Neural progenitor cell (in vitro differentiated cells): ENCODE results near the gene MTG1. TPM values are rescaled to one million over a fixed set of nuclear protein-coding genes. Genes with fewer than 3 reads are reported as not detected.
"Not testable (repeated sequence)": the region's sequence is repeated elsewhere in the genome, so short reads cannot be mapped to it uniquely, and the experiment has no call there.

ENCODE experiments used
- DNase-seq: peaks from one replicate; pipeline ENCODE4 v3.0.0-alpha.2; 2016; ENCODE audit warnings: low spot score
- H2AFZ ChIP-seq: fragments of 200-600 bp; sonication (generic); replicated peaks from 2 replicates; pipeline ENCODE4 v1.6.1; 2016; ENCODE audit warnings: antibody characterized with exemption
- H3F3A ChIP-seq: fragments of 200-600 bp; sonication (generic); 2 replicates; pipeline ENCODE4 v1.6.1; 2016; ENCODE audit warnings: antibody characterized with exemption, low read depth
- H3K27ac ChIP-seq: fragments of 200-600 bp; sonication (generic); 2 replicates; pipeline ENCODE4 v1.5.1; 2016; ENCODE audit warnings: mild to moderate bottlenecking
- H3K27me3 ChIP-seq: fragments of 200-600 bp; sonication (generic); 2 replicates; pipeline ENCODE4 v1.6.1; 2016; ENCODE audit warnings: mild to moderate bottlenecking, moderate library complexity
- H3K36me3 ChIP-seq: fragments of 200-600 bp; sonication (generic); 2 replicates; pipeline ENCODE4 v1.5.1; 2016
- H3K4me1 ChIP-seq: fragments of 200-600 bp; sonication (generic); 2 replicates; pipeline ENCODE4 v1.6.1; 2016; ENCODE audit warnings: mixed run types
- H3K4me2 ChIP-seq: fragments of 200-600 bp; sonication (generic); 2 replicates; pipeline ENCODE4 v1.6.1; 2016
- H3K4me3 ChIP-seq: fragments of 200-600 bp; sonication (generic); 2 replicates; pipeline ENCODE4 v1.5.1; 2016
- H3K79me2 ChIP-seq: fragments of 200-600 bp; sonication (generic); 2 replicates; pipeline ENCODE4 v1.6.1; 2016; ENCODE audit warnings: low read depth
- H3K9ac ChIP-seq: fragments of 200-600 bp; sonication (generic); 2 replicates; pipeline ENCODE4 v1.6.1; 2016
- H3K9me3 ChIP-seq: fragments of 200-600 bp; sonication (generic); 2 replicates; pipeline ENCODE4 v1.5.1; 2016; ENCODE audit warnings: low read depth
- H4K20me1 ChIP-seq: fragments of 200-600 bp; sonication (generic); 2 replicates; pipeline ENCODE4 v1.6.1; 2016; ENCODE audit warnings: low read depth
- H3K27ac Mint-ChIP-seq: 3 replicates; pipeline ENCODE4 v1.8.0; 2021; ENCODE audit warnings: mixed read lengths
- H3K27me3 Mint-ChIP-seq: 2 replicates; pipeline ENCODE4 v1.8.0; 2022; ENCODE audit warnings: low read depth, mild to moderate bottlenecking, inconsistent platforms, moderate library complexity, mixed read lengths; ENCODE audit not compliant: insufficient read depth
- H3K36me3 Mint-ChIP-seq: 3 replicates; pipeline ENCODE4 v1.8.0; 2021; ENCODE audit warnings: mixed read lengths
- H3K4me1 Mint-ChIP-seq: 3 replicates; pipeline ENCODE4 v1.8.0; 2021; ENCODE audit warnings: mixed read lengths
- H3K4me3 Mint-ChIP-seq: 3 replicates; pipeline ENCODE4 v1.8.0; 2021; ENCODE audit warnings: mild to moderate bottlenecking, moderate library complexity, mixed read lengths
- H3K9me3 Mint-ChIP-seq: 3 replicates; pipeline ENCODE4 v1.8.0; 2020; ENCODE audit warnings: mixed read lengths
- CTCF ChIP-seq: fragments of 200-600 bp; sonication (generic); IDR thresholded peaks from 2 replicates; pipeline ENCODE4 v1.5.1; 2017; ENCODE audit warnings: antibody characterized with exemption, mild to moderate bottlenecking
- EZH2 ChIP-seq: fragments of 200-600 bp; sonication (generic); IDR thresholded peaks from 2 replicates; pipeline ENCODE4 v1.6.1; 2017; ENCODE audit warnings: antibody characterized with exemption, mild to moderate bottlenecking, moderate library complexity
- EZH2phosphoT487 ChIP-seq: fragments of 200-600 bp; sonication (generic); IDR thresholded peaks from 2 replicates; pipeline ENCODE4 v1.6.1; 2017; ENCODE audit warnings: antibody characterized with exemption
- total RNA-seq: library from RNA; depleted of rRNA; stranded (reverse); fragments of >200 nt; gene quantifications from 2 replicates; pipeline ENCODE4 v1.2.3, GENCODE V29; 2015; ENCODE audit warnings: low replicate concordance

The MTG1 gene
- total RNA-seq, 1 donor from 2014 or later: 28.0 TPM

GRCh38 chr10:133438711-133439273, 44.8 kb downstream of the MTG1 start:
- Histone ChIP-seq H4K20me1 (no peaks in the 10 kb centered on the region), H3K36me3 (no peaks in the 10 kb centered on the region), H3K4me1 (no peaks in the 10 kb centered on the region), H3K9ac (no peak overlapping the region), H3K27ac (no peak overlapping the region), H3K4me2 (no peak overlapping the region), H3K4me3 (no peak overlapping the region), H3K9me3 (no peaks in the 10 kb centered on the region), H3K27me3 (no peaks in the 10 kb centered on the region), H3F3A (no peaks in the 10 kb centered on the region), H2AFZ (no peak overlapping the region), H3K79me2 (no peaks in the 10 kb centered on the region)
- no peak for DNase-seq
- no peaks in the 10 kb centered on the region for H3K4me1 Mint-ChIP-seq
- no peak overlapping the region for H3K4me3 Mint-ChIP-seq
- H3K9me3 Mint-ChIP-seq: peaks cover 29% of the 10 kb centered on the region
- peaks cover 7% of the 10 kb centered on the region for H3K27me3 Mint-ChIP-seq
- no peak overlapping the region for H3K27ac Mint-ChIP-seq
- peak; percentile 9 for TF ChIP-seq CTCF
- no peak for TF ChIP-seq EZH2
- peaks cover 2% of the 10 kb centered on the region for H3K36me3 Mint-ChIP-seq

- Histone ChIP-seq H3F3A (no peaks in the 10 kb centered on the region), H3K27me3 (no peaks in the 10 kb centered on the region), H3K27ac (no peak overlapping the region), H2AFZ (no peak overlapping the region), H3K4me1 (no peaks in the 10 kb centered on the region), H3K4me3 (no peak overlapping the region), H3K36me3 (no peaks in the 10 kb centered on the region), H3K9ac (no peak overlapping the region), H3K79me2 (no peaks in the 10 kb centered on the region), H3K4me2 (no peak overlapping the region), H4K20me1 (no peaks in the 10 kb centered on the region), H3K9me3 (no peaks in the 10 kb centered on the region)
- Mint-ChIP-seq H3K4me1 (no peaks in the 10 kb centered on the region), H3K27me3 (peaks cover 7% of the 10 kb centered on the region), H3K9me3 (peaks cover 31% of the 10 kb centered on the region), H3K36me3 (peaks cover 2% of the 10 kb centered on the region), H3K27ac (no peak overlapping the region), H3K4me3 (no peak overlapping the region)
- no peak for DNase-seq
- TF ChIP-seq CTCF: no peak
- TF ChIP-seq EZH2: no peak
- no peak for TF ChIP-seq EZH2phosphoT487
Observed at GRCh38 chr10:133439517-133440461, 45.8 kb downstream of the MTG1 start.

- Histone ChIP-seq H3K36me3 (no peaks in the 10 kb centered on the region), H3K9ac (no peak overlapping the region), H3K27ac (no peak overlapping the region), H3K79me2 (no peaks in the 10 kb centered on the region), H3K27me3 (no peaks in the 10 kb centered on the region), H2AFZ (no peak overlapping the region), H4K20me1 (no peaks in the 10 kb centered on the region), H3K4me2 (no peak overlapping the region), H3F3A (no peaks in the 10 kb centered on the region), H3K9me3 (no peaks in the 10 kb centered on the region), H3K4me1 (no peaks in the 10 kb centered on the region), H3K4me3 (no peak overlapping the region)
- Mint-ChIP-seq H3K27ac (no peak overlapping the region), H3K27me3 (peaks cover 7% of the 10 kb centered on the region), H3K9me3 (peaks cover 39% of the 10 kb centered on the region), H3K4me3 (no peak overlapping the region), H3K36me3 (peaks cover 4% of the 10 kb centered on the region), H3K4me1 (no peaks in the 10 kb centered on the region)
- no peak for DNase-seq
- TF ChIP-seq CTCF (no peak), EZH2 (no peak), EZH2phosphoT487 (no peak)
Observed at GRCh38 chr10:133440633-133441285, 46.8 kb downstream of the MTG1 start.

DNA sequence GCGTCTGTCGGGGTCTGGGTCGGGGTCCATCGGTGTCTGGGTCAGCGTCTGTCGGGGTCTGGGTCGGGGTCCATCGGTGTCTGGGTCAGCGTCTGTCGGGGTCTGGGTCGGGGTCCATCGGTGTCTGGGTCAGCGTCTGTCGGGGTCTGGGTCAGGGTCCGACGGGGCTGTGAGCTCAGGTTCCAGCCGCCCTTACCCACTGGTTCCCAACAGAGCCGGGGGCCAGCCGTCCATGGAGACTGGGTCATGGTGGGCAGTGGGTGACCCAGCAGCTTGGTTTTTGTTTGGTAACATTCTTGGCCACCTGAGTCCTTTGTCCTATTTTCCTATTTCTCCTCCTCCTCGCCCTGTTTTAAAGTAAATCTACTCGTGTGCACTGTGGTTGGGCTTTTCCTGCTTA, 47.4 kb downstream of the MTG1 start:
- not testable (repeated sequence) for H3K27ac ChIP-seq, H3K27me3 ChIP-seq, H3K79me2 ChIP-seq, H3K36me3 ChIP-seq, H3K4me2 ChIP-seq, H2AFZ ChIP-seq, H4K20me1 ChIP-seq, H3K4me3 Mint-ChIP-seq, H3K9me3 ChIP-seq, DNase-seq, H3K4me1 ChIP-seq, H3K27ac Mint-ChIP-seq, H3K36me3 Mint-ChIP-seq, H3K4me1 Mint-ChIP-seq, H3K27me3 Mint-ChIP-seq, H3K9ac ChIP-seq, H3F3A ChIP-seq, H3K4me3 ChIP-seq
- peaks cover 39% of the 10 kb centered on the region for H3K9me3 Mint-ChIP-seq
